ENCODE measurements around the gene ZFPL1. TPM values are rescaled to one million over a fixed set of nuclear protein-coding genes. Genes with fewer than 3 reads are reported as not detected.
A peak's percentile ranks its signal among the peaks of the same experiment; 100 is the strongest.
"Not testable (repeated sequence)": the region's sequence is repeated elsewhere in the genome, so short reads cannot be mapped to it uniquely, and the experiment has no call there.

Gene ZFPL1
- total RNA-seq, 2 donors from 2014 or later = 36.0 to 51.2 TPM

DNA sequence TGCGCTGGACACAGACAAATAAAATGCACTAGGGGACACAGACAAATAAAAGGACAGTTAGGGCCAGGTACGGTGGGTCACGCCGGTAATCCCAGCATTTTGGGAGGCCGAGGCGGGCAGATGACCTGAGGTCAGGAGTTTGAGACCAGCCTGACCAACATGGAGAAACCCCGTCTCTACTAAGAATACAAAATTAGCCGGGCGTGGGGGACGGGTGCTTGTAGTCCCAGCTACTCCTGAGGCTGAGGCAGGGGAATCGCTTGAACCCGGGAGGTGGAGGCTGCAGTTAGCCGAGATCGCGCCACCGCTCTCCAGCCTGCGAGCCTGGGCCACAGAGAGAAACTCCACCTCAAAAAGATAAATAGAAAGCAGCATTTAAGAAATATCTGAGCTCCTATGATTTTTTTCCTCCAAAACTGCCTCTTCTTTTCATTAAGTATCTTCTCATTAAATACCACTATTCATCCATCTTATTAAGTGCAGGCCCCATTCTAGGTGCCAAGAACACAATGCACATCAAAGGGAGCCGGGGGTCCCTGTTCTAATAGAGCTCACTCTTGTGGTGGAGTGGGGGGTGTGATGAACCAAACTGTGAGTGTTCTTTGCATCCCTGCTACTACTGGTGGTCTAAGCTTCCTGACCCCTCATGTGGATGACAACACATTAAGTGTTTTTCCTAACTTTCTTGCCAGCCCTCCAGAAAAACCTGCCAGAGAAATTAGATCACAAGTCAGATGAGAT, 34.2 kb downstream of the ZFPL1 start:
- H3K27me3 ChIP-seq (replicated peaks; ENCODE audit: insufficient read depth) = no peaks in the 10 kb centered on the region
- no peaks in the 10 kb centered on the region for H3K9me3 ChIP-seq
- H3K4me1 ChIP-seq (ENCODE audit: control insufficient read depth in 1 of 2, low read depth in 2 of 2) = peaks cover 20 to 39% of the 10 kb centered on the region in 2 donors
- ATAC-seq (ENCODE audit: insufficient number of reproducible peaks, low FRiP score, low read depth) = no peak
- DNase-seq (ENCODE audit: low spot score) = no peak
- peak overlapping the region in 1 of 2 donors; percentile 21 for H3K27ac ChIP-seq
- H3K36me3 ChIP-seq = peaks cover 15% of the 10 kb centered on the region
- no peak overlapping the region for H3K4me3 ChIP-seq
- TF ChIP-seq, protein P1, sequence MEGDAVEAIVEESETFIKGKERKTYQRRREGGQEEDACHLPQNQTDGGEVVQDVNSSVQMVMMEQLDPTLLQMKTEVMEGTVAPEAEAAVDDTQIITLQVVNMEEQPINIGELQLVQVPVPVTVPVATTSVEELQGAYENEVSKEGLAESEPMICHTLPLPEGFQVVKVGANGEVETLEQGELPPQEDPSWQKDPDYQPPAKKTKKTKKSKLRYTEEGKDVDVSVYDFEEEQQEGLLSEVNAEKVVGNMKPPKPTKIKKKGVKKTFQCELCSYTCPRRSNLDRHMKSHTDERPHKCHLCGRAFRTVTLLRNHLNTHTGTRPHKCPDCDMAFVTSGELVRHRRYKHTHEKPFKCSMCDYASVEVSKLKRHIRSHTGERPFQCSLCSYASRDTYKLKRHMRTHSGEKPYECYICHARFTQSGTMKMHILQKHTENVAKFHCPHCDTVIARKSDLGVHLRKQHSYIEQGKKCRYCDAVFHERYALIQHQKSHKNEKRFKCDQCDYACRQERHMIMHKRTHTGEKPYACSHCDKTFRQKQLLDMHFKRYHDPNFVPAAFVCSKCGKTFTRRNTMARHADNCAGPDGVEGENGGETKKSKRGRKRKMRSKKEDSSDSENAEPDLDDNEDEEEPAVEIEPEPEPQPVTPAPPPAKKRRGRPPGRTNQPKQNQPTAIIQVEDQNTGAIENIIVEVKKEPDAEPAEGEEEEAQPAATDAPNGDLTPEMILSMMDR (IDR thresholded peaks at IDR 0.05) = peak; percentile 21

DNA sequence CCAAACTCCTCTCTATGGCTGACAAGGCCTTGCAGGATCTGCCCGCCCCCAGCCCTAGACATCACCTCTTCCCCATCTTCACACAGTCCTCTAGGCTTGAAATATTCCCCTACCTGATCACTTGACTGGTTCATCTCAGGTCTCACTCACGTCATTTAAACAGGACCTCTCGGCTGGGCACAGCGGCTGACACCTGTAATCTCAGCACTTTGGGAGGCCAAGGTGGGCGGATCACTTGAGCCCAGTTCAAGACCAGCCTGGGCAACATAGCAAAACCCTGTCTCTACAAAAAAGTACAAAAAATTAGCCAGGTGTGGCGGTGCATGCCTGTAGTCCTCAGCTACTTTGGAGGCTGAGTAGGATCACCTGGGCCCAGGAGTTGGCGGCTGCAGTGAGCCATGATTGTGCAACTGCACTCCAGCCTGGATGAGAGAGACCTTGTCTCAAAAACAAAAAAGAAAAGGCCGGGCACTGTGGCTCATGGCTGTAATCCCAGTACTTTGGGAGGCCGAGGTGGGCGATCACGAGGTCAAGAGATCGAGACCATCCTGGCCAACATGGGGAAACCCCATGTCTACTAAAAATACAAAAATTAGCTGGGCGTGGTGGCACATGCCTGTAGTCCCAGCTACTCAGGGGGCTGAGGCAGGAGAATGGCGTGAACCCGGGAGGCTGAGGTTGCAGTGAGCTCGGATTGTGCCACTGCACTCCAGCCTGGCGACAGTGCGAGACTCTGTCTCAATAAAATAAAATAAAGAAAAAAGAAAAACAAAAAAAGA, 35.1 kb downstream of the ZFPL1 start:
- ATAC-seq (ENCODE audit: insufficient number of reproducible peaks, low FRiP score, low read depth); H3K4me3 ChIP-seq; H3K27ac ChIP-seq; H3K9me3 ChIP-seq; DNase-seq (ENCODE audit: low spot score); H3K27me3 ChIP-seq (replicated peaks; ENCODE audit: insufficient read depth): not testable (repeated sequence)
- peaks cover 18 to 38% of the 10 kb centered on the region in 2 donors for H3K4me1 ChIP-seq (ENCODE audit: control insufficient read depth in 1 of 2, low read depth in 2 of 2)
- peaks cover 15% of the 10 kb centered on the region for H3K36me3 ChIP-seq

GRCh38 chr11:65119670-65119995, 35.6 kb downstream of the ZFPL1 start:
- no peaks in the 10 kb centered on the region for H3K9me3 ChIP-seq
- no peak overlapping the region for H3K27ac ChIP-seq
- H3K4me3 ChIP-seq = no peak overlapping the region
- DNase-seq (ENCODE audit: low spot score) (no peak), ATAC-seq (ENCODE audit: insufficient number of reproducible peaks, low FRiP score, low read depth) (no peak)
- TF ChIP-seq, protein P1 (IDR thresholded peaks at IDR 0.05) = no peak
- H3K4me1 ChIP-seq (ENCODE audit: control insufficient read depth in 1 of 2, low read depth in 2 of 2) = peaks cover 18 to 38% of the 10 kb centered on the region in 2 donors
- H3K36me3 ChIP-seq = peaks cover 20% of the 10 kb centered on the region
- H3K27me3 ChIP-seq (replicated peaks; ENCODE audit: insufficient read depth) = no peaks in the 10 kb centered on the region

GRCh38 chr11:65120831-65121230, 36.8 kb downstream of the ZFPL1 start:
- DNase-seq (ENCODE audit: low spot score) (no peak), ATAC-seq (ENCODE audit: insufficient number of reproducible peaks, low FRiP score, low read depth) (no peak)
- TF ChIP-seq, protein P1 (IDR thresholded peaks at IDR 0.05) = no peak
- peaks cover 18 to 36% of the 10 kb centered on the region in 2 donors for H3K4me1 ChIP-seq (ENCODE audit: control insufficient read depth in 1 of 2, low read depth in 2 of 2)
- H3K9me3 ChIP-seq = no peaks in the 10 kb centered on the region
- H3K27ac ChIP-seq = peak overlapping the region; percentile 78 to 96
- H3K27me3 ChIP-seq (replicated peaks; ENCODE audit: insufficient read depth) = no peaks in the 10 kb centered on the region
- H3K36me3 ChIP-seq = peaks cover 29% of the 10 kb centered on the region
- peak overlapping the region; percentile 73 for H3K4me3 ChIP-seq

- H3K27me3 ChIP-seq (replicated peaks; ENCODE audit: insufficient read depth) = no peaks in the 10 kb centered on the region
- TF ChIP-seq, protein P1 (IDR thresholded peaks at IDR 0.05) = no peak
- peaks cover 35% of the 10 kb centered on the region for H3K36me3 ChIP-seq
- DNase-seq (ENCODE audit: low spot score) (no peak), ATAC-seq (ENCODE audit: insufficient number of reproducible peaks, low FRiP score, low read depth) (no peak)
- peaks cover 14 to 30% of the 10 kb centered on the region in 2 donors for H3K4me1 ChIP-seq (ENCODE audit: control insufficient read depth in 1 of 2, low read depth in 2 of 2)
- H3K4me3 ChIP-seq = peak overlapping the region; percentile 73
- H3K27ac ChIP-seq = peak overlapping the region; percentile 78 to 96
- no peaks in the 10 kb centered on the region for H3K9me3 ChIP-seq
Observed at GRCh38 chr11:65121447-65121864, 37.4 kb downstream of the ZFPL1 start.
